K562 (cell line): ENCODE results near the gene PRR15L. TPM values are rescaled to one million over a fixed set of nuclear protein-coding genes. Genes with fewer than 3 reads are reported as not detected.

Experiments used
- ATF7 ChIP-seq: fragments of 450-650 bp; IDR thresholded peaks from 2 replicates; pipeline ENCODE4 v1.7.1; 2014; ENCODE audit warnings: mild to moderate bottlenecking, moderate library complexity
- CBFA2T2 ChIP-seq: fragments of 450-650 bp; conservative IDR thresholded peaks from 2 replicates; pipeline ENCODE4 v1.6.1; 2017; ENCODE audit warnings: mild to moderate bottlenecking
- EP400 ChIP-seq: fragments of 450-650 bp; IDR thresholded peaks from 2 replicates; pipeline ENCODE4 v1.6.1; 2017; ENCODE audit warnings: antibody characterized with exemption, mild to moderate bottlenecking, moderate library complexity
- ETV6 ChIP-seq, 3 experiments: fragments of 150-350 bp in 1 of 3; sonication (generic) in 1 of 3; formaldehyde crosslinking in 1 of 3; IDR thresholded peaks; 2 replicates each; pipeline versions ENCODE4 v1.6.1 to v1.8.0; 2014 to 2022; ENCODE audit warnings: borderline replicate concordance in 2 of 3, low read depth in 2 of 3, antibody characterized with exemption in 1 of 3, low read length in 1 of 3, mild to moderate bottlenecking in 1 of 3, missing genetic modification reagents in 1 of 3
- POLR2A ChIP-seq: fragments of 450-650 bp; conservative IDR thresholded peaks from 2 replicates; pipeline ENCODE4 v1.6.1; 2016
- RBM14 ChIP-seq: fragments of 200-400 bp; formaldehyde crosslinking; IDR thresholded peaks from 2 replicates; pipeline ENCODE4 v1.6.1; 2018; ENCODE audit warnings: low read depth, mild to moderate bottlenecking, low read length, moderate library complexity, borderline replicate concordance; ENCODE audit not compliant: insufficient read depth
- ZNF445 ChIP-seq: fragments of 250-450 bp; sonication (Bioruptor Pico); IDR thresholded peaks from 2 replicates; pipeline ENCODE4 v1.4.0; 2020; ENCODE audit warnings: low read depth, mild to moderate bottlenecking, moderate library complexity
- polyA plus RNA-seq, 8 experiments: library from polyadenylated mRNA; depleted of rRNA in 4 of 8; stranded (reverse) in 5 of 8; unstranded in 3 of 8; fragments of >200 nt; fragmentation: Nextera tagmentation in 2 of 8; fragmentation: Illumina TruSeq in 1 of 8; extraction: Ambion mirVana in 2 of 8; extraction: Trizol in 1 of 8; gene quantifications; 2 replicates each; pipeline versions ENCODE4 v1.2.1 to v1.2.3, GENCODE V29; 2011 to 2014; ENCODE audit warnings: inconsistent platforms in 1 of 8, missing spikeins in 1 of 8
- total RNA-seq, 7 experiments: library from RNA; depleted of rRNA in 6 of 7; stranded (reverse); fragments of >200 nt in 6 of 7; fragmentation: Illumina TruSeq in 2 of 7; extraction: Trizol in 2 of 7; gene quantifications; 2 replicates each; pipeline versions ENCODE4 v1.2.1 to v1.2.3, GENCODE V29; 2011 to 2021; ENCODE audit warnings: low replicate concordance in 1 of 7
- TF ChIP-seq, protein P1 (sequence below): sonication (generic); formaldehyde crosslinking; IDR thresholded peaks from 2 replicates; pipeline ENCODE4 v1.8.1; 2023; ENCODE audit warnings: mild to moderate bottlenecking, missing genetic modification reagents, moderate library complexity
- TF ChIP-seq, protein P2 (sequence below): fragments of 450-650 bp; IDR thresholded peaks from one replicate; pipeline ENCODE4 v1.6.1; 2018; ENCODE audit warnings: mild to moderate bottlenecking, moderate library complexity; ENCODE audit not compliant: partially characterized antibody
- TF ChIP-seq, protein P3 (sequence below): fragments of 450-650 bp; IDR thresholded peaks from 2 replicates; pipeline ENCODE4 v1.6.1; 2018; ENCODE audit not compliant: partially characterized antibody
- TF ChIP-seq, protein P4 (sequence below): fragments of 450-650 bp; formaldehyde crosslinking; IDR thresholded peaks from 2 replicates; pipeline ENCODE4 v1.4.0; 2020; ENCODE audit warnings: mild to moderate bottlenecking
- TF ChIP-seq, protein P5 (sequence below): fragments of 200-800 bp; sonication (Bioruptor generic); IDR thresholded peaks from 2 replicates; pipeline ENCODE4 v1.6.1; 2016; ENCODE audit warnings: missing genetic modification characterization, missing compliant biosample characterization
- TF ChIP-seq, protein P6 (sequence below): fragments of 450-650 bp; IDR thresholded peaks from 2 replicates; pipeline ENCODE4 v1.6.1; 2016; ENCODE audit warnings: low read depth, mild to moderate bottlenecking, moderate library complexity

PRR15L gene
- total and polyA plus RNA-seq, 9 of the 15 experiments (the other 6 are each of a cell fraction or from before 2014, with no cell fraction given): 0.03 TPM; not detected in 8

DNA sequence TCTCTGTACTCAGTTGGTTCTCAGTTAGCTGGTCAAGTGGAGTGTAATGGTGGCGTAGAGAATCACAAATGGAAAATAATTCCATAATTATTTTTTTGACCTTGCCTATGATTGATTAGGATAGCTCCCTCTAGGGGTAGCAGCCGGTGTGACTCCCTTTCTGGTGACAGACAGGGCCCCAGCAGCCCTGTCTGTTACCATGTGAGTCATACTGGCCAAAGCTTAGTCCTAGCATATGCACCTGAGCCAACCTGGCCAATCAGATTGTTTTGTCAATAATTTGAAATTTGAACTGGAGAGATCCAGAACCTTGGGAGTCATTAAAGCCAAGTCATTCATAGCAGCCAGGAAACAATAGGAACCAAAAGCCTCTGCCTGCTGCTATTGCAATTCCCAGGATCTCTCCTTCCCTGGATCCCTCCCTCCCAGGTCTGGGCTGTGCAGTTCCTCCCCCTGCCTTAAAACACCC is 10.7 kb downstream of the PRR15L start (continued):
- TF ChIP-seq, protein P1, sequence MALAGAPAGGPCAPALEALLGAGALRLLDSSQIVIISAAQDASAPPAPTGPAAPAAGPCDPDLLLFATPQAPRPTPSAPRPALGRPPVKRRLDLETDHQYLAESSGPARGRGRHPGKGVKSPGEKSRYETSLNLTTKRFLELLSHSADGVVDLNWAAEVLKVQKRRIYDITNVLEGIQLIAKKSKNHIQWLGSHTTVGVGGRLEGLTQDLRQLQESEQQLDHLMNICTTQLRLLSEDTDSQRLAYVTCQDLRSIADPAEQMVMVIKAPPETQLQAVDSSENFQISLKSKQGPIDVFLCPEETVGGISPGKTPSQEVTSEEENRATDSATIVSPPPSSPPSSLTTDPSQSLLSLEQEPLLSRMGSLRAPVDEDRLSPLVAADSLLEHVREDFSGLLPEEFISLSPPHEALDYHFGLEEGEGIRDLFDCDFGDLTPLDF (CRISPR knock-in tag): no peak
- TF ChIP-seq, protein P2, sequence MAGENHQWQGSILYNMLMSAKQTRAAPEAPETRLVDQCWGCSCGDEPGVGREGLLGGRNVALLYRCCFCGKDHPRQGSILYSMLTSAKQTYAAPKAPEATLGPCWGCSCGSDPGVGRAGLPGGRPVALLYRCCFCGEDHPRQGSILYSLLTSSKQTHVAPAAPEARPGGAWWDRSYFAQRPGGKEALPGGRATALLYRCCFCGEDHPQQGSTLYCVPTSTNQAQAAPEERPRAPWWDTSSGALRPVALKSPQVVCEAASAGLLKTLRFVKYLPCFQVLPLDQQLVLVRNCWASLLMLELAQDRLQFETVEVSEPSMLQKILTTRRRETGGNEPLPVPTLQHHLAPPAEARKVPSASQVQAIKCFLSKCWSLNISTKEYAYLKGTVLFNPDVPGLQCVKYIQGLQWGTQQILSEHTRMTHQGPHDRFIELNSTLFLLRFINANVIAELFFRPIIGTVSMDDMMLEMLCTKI: no peak
- no peak for TF ChIP-seq ETV6 (IDR thresholded peaks at IDR 0.05; ENCODE audit: borderline replicate concordance in 1 of 2, low read depth in 2 of 2, low read length in 1 of 2)
- no peak for TF ChIP-seq ETV6 (CRISPR knock-in tag; IDR thresholded peaks at IDR 0.05; ENCODE audit: borderline replicate concordance)
- TF ChIP-seq, protein P3, sequence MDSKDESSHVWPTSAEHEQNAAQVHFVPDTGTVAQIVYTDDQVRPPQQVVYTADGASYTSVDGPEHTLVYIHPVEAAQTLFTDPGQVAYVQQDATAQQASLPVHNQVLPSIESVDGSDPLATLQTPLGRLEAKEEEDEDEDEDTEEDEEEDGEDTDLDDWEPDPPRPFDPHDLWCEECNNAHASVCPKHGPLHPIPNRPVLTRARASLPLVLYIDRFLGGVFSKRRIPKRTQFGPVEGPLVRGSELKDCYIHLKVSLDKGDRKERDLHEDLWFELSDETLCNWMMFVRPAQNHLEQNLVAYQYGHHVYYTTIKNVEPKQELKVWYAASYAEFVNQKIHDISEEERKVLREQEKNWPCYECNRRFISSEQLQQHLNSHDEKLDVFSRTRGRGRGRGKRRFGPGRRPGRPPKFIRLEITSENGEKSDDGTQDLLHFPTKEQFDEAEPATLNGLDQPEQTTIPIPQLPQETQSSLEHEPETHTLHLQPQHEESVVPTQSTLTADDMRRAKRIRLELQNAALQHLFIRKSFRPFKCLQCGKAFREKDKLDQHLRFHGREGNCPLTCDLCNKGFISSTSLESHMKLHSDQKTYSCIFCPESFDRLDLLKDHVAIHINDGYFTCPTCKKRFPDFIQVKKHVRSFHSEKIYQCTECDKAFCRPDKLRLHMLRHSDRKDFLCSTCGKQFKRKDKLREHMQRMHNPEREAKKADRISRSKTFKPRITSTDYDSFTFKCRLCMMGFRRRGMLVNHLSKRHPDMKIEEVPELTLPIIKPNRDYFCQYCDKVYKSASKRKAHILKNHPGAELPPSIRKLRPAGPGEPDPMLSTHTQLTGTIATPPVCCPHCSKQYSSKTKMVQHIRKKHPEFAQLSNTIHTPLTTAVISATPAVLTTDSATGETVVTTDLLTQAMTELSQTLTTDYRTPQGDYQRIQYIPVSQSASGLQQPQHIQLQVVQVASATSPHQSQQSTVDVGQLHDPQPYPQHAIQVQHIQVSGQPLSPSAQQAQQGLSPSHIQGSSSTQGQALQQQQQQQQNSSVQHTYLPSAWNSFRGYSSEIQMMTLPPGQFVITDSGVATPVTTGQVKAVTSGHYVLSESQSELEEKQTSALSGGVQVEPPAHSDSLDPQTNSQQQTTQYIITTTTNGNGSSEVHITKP: no peak
- peak; percentile 37 for TF ChIP-seq EP400
- TF ChIP-seq, protein P4, sequence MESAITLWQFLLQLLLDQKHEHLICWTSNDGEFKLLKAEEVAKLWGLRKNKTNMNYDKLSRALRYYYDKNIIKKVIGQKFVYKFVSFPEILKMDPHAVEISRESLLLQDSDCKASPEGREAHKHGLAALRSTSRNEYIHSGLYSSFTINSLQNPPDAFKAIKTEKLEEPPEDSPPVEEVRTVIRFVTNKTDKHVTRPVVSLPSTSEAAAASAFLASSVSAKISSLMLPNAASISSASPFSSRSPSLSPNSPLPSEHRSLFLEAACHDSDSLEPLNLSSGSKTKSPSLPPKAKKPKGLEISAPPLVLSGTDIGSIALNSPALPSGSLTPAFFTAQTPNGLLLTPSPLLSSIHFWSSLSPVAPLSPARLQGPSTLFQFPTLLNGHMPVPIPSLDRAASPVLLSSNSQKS (CRISPR knock-in tag): no peak
- TF ChIP-seq CBFA2T2: no peak
- no peak for TF ChIP-seq RBM14
- TF ChIP-seq ZNF445 (CRISPR knock-in tag): no peak
- TF ChIP-seq ATF7: peak; percentile 37; the same call in 1 of the 2 replicates
- TF ChIP-seq, protein P5, sequence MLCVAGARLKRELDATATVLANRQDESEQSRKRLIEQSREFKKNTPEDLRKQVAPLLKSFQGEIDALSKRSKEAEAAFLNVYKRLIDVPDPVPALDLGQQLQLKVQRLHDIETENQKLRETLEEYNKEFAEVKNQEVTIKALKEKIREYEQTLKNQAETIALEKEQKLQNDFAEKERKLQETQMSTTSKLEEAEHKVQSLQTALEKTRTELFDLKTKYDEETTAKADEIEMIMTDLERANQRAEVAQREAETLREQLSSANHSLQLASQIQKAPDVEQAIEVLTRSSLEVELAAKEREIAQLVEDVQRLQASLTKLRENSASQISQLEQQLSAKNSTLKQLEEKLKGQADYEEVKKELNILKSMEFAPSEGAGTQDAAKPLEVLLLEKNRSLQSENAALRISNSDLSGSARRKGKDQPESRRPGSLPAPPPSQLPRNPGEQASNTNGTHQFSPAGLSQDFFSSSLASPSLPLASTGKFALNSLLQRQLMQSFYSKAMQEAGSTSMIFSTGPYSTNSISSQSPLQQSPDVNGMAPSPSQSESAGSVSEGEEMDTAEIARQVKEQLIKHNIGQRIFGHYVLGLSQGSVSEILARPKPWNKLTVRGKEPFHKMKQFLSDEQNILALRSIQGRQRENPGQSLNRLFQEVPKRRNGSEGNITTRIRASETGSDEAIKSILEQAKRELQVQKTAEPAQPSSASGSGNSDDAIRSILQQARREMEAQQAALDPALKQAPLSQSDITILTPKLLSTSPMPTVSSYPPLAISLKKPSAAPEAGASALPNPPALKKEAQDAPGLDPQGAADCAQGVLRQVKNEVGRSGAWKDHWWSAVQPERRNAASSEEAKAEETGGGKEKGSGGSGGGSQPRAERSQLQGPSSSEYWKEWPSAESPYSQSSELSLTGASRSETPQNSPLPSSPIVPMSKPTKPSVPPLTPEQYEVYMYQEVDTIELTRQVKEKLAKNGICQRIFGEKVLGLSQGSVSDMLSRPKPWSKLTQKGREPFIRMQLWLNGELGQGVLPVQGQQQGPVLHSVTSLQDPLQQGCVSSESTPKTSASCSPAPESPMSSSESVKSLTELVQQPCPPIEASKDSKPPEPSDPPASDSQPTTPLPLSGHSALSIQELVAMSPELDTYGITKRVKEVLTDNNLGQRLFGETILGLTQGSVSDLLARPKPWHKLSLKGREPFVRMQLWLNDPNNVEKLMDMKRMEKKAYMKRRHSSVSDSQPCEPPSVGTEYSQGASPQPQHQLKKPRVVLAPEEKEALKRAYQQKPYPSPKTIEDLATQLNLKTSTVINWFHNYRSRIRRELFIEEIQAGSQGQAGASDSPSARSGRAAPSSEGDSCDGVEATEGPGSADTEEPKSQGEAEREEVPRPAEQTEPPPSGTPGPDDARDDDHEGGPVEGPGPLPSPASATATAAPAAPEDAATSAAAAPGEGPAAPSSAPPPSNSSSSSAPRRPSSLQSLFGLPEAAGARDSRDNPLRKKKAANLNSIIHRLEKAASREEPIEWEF: no peak
- no peak for TF ChIP-seq POLR2A
- TF ChIP-seq, protein P6, sequence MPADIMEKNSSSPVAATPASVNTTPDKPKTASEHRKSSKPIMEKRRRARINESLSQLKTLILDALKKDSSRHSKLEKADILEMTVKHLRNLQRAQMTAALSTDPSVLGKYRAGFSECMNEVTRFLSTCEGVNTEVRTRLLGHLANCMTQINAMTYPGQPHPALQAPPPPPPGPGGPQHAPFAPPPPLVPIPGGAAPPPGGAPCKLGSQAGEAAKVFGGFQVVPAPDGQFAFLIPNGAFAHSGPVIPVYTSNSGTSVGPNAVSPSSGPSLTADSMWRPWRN: no peak
